Stimulated activated CD4-positive, alpha-beta T cell treated with anti-CD3 and anti-CD28 coated beads, TNF-alpha, amount 100 ng/mL, for 24 hours (primary cell): Measurements from ENCODE around the gene NKAPD1.
A peak's percentile ranks its signal among the peaks of the same experiment; 100 is the strongest.
"Not testable (repeated sequence)": the region's sequence is repeated elsewhere in the genome, so short reads cannot be mapped to it uniquely, and the experiment has no call there.

ENCODE experiments used
- DNase-seq, 3 experiments: peaks; one replicate each; pipeline ENCODE4 v3.0.0-alpha.2; 2020; ENCODE audit warnings: low read depth in 3 of 3

NKAPD1 gene, protein sequence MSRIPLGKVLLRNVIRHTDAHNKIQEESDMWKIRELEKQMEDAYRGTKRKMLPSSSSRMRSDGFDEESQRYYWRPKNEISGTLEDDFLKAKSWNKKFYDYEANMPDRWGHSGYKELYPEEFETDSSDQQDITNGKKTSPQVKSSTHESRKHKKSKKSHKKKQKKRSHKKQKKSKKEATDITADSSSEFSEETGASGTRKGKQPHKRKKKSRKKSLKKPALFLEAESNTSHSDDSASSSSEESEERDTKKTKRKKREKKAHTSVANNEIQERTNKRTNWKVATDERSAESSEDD

GRCh38 chr11:112073941-112074811, at the start of gene NKAPD1, which contains the start of gene PIH1D2:
Gene NKAPD1, plus strand, starts transcription at chr11:112074299. Its CDS starts 1,276 bp downstream, at chr11:112075575.
Gene PIH1D2, minus strand, starts transcription at chr11:112074017. Its CDS starts 843 bp downstream, at chr11:112073174.
- peak; percentile 63 to 76 (median 71) for DNase-seq

DNA sequence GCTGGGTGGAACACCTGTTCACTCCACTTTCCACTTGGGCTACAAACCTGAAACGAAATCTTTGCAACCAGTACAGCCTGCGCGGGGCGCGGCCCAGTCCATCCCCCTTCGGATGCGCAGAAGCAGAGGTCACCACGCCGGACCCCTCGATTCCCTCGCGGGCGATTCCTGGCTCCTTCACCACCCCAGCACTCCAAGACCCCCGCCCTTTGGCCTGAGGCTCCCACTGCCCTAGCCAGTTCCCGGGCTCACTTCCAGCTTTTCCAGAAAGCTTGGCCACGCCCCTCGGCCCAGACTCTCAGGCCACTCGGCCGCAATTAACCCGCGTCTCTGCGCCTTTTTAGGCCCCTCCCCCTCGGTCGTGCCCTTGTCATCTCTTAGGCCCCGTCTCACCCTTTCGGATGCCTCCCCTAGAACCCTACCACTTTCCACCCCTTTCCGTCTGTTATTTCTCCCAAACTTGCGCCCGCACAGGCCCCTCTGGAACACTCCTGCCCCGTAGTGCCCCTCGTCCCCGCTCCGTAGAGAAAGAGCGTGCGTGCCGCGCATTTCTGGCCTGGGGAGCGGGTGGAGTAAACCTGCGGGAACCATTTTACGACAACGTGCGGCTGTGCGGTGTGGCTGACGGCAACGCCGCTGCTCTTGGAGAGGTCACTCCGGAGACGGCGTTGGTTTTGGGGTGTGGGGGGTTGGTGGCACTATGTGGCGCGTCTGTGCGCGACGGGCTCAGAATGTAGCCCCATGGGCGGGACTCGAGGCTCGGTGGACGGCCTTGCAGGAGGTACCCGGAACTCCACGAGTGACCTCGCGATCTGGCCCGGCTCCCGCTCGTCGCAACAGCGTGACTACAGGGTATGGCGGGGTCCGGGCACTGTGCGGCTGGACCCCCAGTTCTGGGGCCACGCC, 49.1 kb upstream of the NKAPD1 start, which contains the start of gene DLAT:
DLAT (plus strand) TSS at position 636 of the 906 bp plus-strand sequence; CDS start at position 701, 65 bp downstream.
- peak; percentile 62 to 88 (median 69) for DNase-seq

DNA sequence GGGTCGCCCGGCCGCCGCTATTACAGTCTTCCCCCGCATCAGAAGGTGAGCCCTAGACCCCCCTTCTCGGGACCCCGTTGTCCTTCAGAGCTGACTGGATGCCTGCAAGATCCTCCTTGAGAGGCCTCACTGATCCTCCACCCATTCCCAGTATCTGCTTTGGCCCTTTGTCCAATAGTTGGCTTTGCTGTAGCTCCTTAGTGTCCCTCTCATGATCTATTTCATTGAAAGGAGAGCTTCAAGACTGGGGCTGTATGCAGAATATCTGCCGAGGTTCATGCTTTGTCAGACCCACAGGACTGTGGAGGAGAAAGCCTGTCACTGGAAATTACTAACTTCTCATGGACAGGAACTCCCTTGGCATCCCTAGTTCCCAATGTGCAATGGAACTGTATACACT, 48.4 kb upstream of the NKAPD1 start:
- no peak for DNase-seq

GRCh38 chr11:112026784-112027410, 47.2 kb upstream of the NKAPD1 start:
- not testable (repeated sequence) for DNase-seq

DNA sequence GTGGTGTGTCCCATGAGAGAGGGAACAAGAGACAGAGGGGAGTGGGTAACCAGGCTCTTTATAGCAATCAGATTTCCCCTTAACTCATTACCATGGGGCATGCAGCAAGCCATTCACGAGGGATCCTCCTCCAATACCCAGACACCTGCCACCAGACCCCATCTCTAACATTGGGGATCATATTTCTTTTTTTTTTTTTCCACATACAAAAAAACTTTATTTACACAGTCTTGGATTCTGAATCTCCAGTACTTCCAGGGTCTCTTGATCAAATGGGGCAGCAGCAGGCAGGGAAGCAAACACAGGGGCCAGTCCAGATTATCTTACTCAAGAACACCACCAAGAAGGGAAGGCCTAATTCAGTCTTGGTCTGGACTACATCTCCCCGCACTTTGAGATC, 44.6 kb upstream of the NKAPD1 start:
- no peak for DNase-seq

- DNase-seq: no peak
Observed at GRCh38 chr11:112033902-112034301, 40.2 kb upstream of the NKAPD1 start.

GRCh38 chr11:112037527-112037926, 36.6 kb upstream of the NKAPD1 start:
- DNase-seq: no peak

GRCh38 chr11:112042161-112042960, 31.7 kb upstream of the NKAPD1 start:
- DNase-seq: no peak

GRCh38 chr11:112042961-112043304, 31.2 kb upstream of the NKAPD1 start:
- DNase-seq: no peak

- DNase-seq: no peak
Observed at GRCh38 chr11:112044961-112045360, 29.1 kb upstream of the NKAPD1 start.

DNA sequence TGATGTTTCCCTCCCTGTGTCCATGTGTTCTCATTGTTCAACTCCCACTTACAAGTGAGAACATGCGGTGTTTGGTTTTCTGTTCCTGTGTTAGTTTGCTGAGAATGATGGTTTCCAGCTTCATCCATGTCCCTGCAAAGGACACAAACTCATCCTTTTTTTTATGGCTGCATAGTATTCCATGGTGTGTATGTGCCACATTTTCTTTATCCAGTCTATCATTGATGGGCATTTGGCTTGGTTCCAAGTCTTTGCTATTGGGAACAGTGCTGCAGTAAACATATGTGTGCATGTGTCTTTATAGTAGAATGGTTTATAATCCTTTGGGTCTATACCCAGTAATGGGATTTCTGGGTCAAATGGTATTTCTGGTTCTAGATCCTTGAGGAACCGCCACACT, 27.5 kb upstream of the NKAPD1 start:
- DNase-seq: not testable (repeated sequence)

- DNase-seq: not testable (repeated sequence)
Observed at GRCh38 chr11:112048256-112048655, 25.8 kb upstream of the NKAPD1 start.

- no peak for DNase-seq
Observed at GRCh38 chr11:112049777-112050176, 24.3 kb upstream of the NKAPD1 start.

- no peak for DNase-seq
Observed at GRCh38 chr11:112050721-112051120, 23.4 kb upstream of the NKAPD1 start.

- no peak for DNase-seq
Observed at GRCh38 chr11:112051768-112052167, 22.3 kb upstream of the NKAPD1 start.

DNA sequence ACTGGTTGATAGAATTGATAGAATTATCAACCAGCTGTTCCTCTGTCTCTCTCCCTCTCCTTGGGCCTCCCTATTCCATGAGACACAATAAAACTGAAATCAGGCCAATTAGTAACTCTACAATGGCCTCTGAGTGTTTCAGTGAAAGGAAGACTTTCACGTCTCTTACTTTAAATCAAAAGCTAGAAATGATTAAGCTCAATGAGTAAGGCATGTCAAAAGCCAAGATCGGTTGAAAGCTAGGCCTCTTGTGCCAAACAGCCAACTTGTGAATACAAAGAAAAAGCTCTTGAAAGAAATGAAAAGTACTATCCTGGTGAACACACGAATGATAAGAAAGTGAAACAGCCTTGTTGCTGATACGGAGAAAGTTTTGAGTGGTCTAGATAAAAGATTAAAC, 16.9 kb upstream of the NKAPD1 start:
- no peak for DNase-seq

- DNase-seq: no peak
Observed at GRCh38 chr11:112058103-112058502, 16.0 kb upstream of the NKAPD1 start.

DNA sequence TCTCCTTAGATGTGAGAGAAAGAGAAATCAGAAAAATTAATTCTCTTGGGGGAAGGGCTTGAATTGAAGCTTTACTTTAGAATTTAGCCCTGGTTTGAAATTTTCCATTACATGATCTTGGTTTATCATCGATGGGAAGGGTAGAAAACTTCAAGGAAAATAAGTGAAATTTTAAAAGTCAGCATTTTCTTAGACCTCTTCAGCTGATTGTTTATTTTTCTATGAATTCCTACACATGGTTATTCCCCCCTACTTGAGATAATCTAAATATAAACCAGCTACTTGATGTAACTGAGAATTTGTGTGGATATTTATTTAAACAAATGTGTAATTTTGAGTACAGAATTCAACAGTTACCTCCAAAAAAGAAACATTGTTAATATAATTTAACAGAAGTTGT, 11.2 kb upstream of the NKAPD1 start:
- DNase-seq: no peak

GRCh38 chr11:112082729-112083128, 8.6 kb downstream of the NKAPD1 start:
- DNase-seq: peak in 1 of 3 experiments; percentile 12

DNA sequence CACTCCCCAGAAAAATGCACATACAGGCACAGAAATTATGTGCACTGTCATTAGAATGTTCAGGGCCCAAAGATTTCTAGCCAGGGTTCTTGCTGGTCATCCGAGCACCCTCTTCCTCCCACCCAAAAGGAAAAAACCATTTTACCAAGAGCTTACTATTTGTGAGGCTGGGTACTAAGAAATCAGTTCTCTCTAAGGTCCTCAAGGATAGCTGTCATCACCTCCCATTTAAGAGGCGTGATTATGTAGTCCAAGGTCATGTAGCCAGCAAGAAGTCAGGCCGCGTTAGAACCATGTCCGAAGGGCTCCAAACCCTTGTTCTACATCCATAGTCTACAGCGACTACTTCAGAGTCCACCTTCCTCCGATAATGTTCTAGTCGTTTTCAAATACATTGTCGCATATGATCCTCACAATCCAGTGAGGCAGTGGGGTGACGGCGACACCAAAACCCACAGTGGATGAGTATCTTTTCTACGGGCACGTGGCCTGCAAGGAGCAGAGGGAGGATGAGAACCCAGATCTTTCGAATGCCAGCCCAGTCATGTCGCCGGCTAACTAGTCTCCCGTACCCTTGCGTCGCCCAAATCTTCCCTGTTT, 11.8 kb downstream of the NKAPD1 start:
- peak in 2 of 3 experiments; percentile 4 to 40 for DNase-seq
